PC-9 (cell line): ENCODE measurements around the gene REV3L.

Source experiments
- CTCF ChIP-seq: fragments of 200-600 bp; sonication (generic); conservative IDR thresholded peaks from 2 replicates; pipeline ENCODE4 v1.6.1; 2017; ENCODE audit warnings: mixed run types, antibody characterized with exemption, mild to moderate bottlenecking, moderate library complexity
- EZH2 ChIP-seq: fragments of 200-600 bp; sonication (generic); IDR thresholded peaks from 2 replicates; pipeline ENCODE4 v1.8.0; 2017; ENCODE audit warnings: antibody characterized with exemption, low read depth

GRCh38 chr6:111339294-111339693 is 143.7 kb downstream of the REV3L start:
- TF ChIP-seq CTCF (no peak), EZH2 (no peak)
